K562 (cell line): Measurements from ENCODE around the gene ATP2A1. TPM values are rescaled to one million over a fixed set of nuclear protein-coding genes. Genes with fewer than 3 reads are reported as not detected.

Source experiments
- ATAC-seq: fragments of 200-7000 bp; cut with Tn5 transposase; 3 replicates; pipeline ENCODE4 v1.9.1; 2020; ENCODE audit warnings: moderate library complexity
- BruUV-seq: library from RNA; stranded (reverse); fragments of 400-500 nt; replicated peaks from 2 replicates; lab custom pipeline; 2021; lab: Mats Ljungman, UMichigan
- CTCF ChIA-PET: fragments of 300-600 bp; formaldehyde crosslinking; extraction: SDS; loops from one replicate; lab custom pipeline; 2021; ENCODE audit warnings: low intra/inter-chr PET ratio; lab: Yijun Ruan, JAX
- POLR2A ChIA-PET: fragments of 300-600, 350-650 bp; sonication (Branson Sonifier 250); formaldehyde crosslinking; extraction: SDS; loops from one replicate; lab custom pipeline; 2021; ENCODE audit warnings: antibody characterized with exemption, inconsistent platforms; lab: Yijun Ruan, JAX
- DNase-seq, 4 experiments: peaks; one replicate each; pipeline versions ENCODE4 v3.0.0 to v3.0.0-alpha.2; 2011 to 2018; ENCODE audit warnings: low spot score in 3 of 4, mixed read lengths in 3 of 4; ENCODE audit errors: extremely low read depth in 1 of 4
- FAIRE-seq: peaks from 2 replicates; lab custom pipeline; 2011; peaks lifted over from hg19 to GRCh38; lab: Jason Lieb, UNC
- H2AFZ ChIP-seq: 2 replicates; pipeline ENCODE4 v1.6.0; 2011; ENCODE audit warnings: low read depth, low read length, control low read depth, inconsistent platforms
- H3K27ac ChIP-seq: fragments of 200-600 bp; 3 replicates; pipeline ENCODE4 v1.8.0; 2011; ENCODE audit warnings: low read depth, mild to moderate bottlenecking, control low read depth, inconsistent platforms, low read length, moderate library complexity, mixed read lengths; ENCODE audit errors: extremely low read depth
- H3K27me3 ChIP-seq, 2 experiments: fragments of 300-600 bp in 1 of 2; 2 replicates in 1 of 2; 3 replicates in 1 of 2; pipeline versions ENCODE4 v1.6.0 to v1.8.0; 2011; ENCODE audit warnings: inconsistent platforms in 2 of 2, low read length in 2 of 2, mild to moderate bottlenecking in 1 of 2, mixed read lengths in 1 of 2, moderate library complexity in 1 of 2; ENCODE audit not compliant: control insufficient read depth in 2 of 2, insufficient read depth in 2 of 2
- H3K36me3 ChIP-seq: fragments of 300-600 bp; 3 replicates; pipeline ENCODE4 v1.8.0; 2011; ENCODE audit warnings: mild to moderate bottlenecking, low read length, inconsistent platforms; ENCODE audit not compliant: control insufficient read depth, insufficient read depth
- H3K4me1 ChIP-seq, 2 experiments: fragments of 200-600 bp in 1 of 2; replicated peaks in 1 of 2; 2 replicates in 1 of 2; 3 replicates in 1 of 2; pipeline versions ENCODE4 v1.5.1 to v1.8.0; 2011; ENCODE audit warnings: inconsistent platforms in 2 of 2, low read length in 2 of 2, mild to moderate bottlenecking in 1 of 2, mixed read lengths in 1 of 2, moderate library complexity in 1 of 2; ENCODE audit not compliant: control insufficient read depth in 2 of 2, insufficient read depth in 2 of 2
- H3K4me2 ChIP-seq: 2 replicates; pipeline ENCODE4 v1.6.1; 2011; ENCODE audit warnings: low read length, control low read depth, inconsistent platforms, mixed read lengths; ENCODE audit not compliant: insufficient read depth
- H3K4me3 ChIP-seq: fragments of 200-600 bp; sonication (generic), shearing (Covaris generic); 2 replicates; pipeline ENCODE4 v1.5.1; 2016; ENCODE audit warnings: control low read depth, inconsistent platforms
- H3K79me2 ChIP-seq: fragments of 200-600 bp; 3 replicates; pipeline ENCODE4 v1.8.0; 2011; ENCODE audit warnings: low read length, inconsistent platforms; ENCODE audit not compliant: control insufficient read depth, insufficient read depth
- H3K9ac ChIP-seq, 2 experiments: 2 replicates each; pipeline versions ENCODE4 v1.6.0 to v1.6.1; 2011; ENCODE audit warnings: low read depth in 2 of 2, low read length in 2 of 2, control low read depth in 1 of 2, inconsistent platforms in 1 of 2, mild to moderate bottlenecking in 1 of 2, mixed read lengths in 1 of 2; ENCODE audit not compliant: insufficient read depth in 1 of 2
- H3K9me1 ChIP-seq: one replicate; pipeline ENCODE4 v1.6.0; 2011; ENCODE audit warnings: inconsistent platforms, mild to moderate bottlenecking, low read length, moderate library complexity; ENCODE audit not compliant: control insufficient read depth, insufficient read depth
- H3K9me3 ChIP-seq: replicated peaks from 2 replicates; pipeline ENCODE4 v1.5.1; 2011; ENCODE audit warnings: low read depth, low read length, inconsistent platforms; ENCODE audit not compliant: control insufficient read depth, insufficient read depth
- H4K20me1 ChIP-seq: replicated peaks from 2 replicates; pipeline ENCODE4 v1.6.1; 2011; ENCODE audit warnings: low read length, inconsistent platforms, mixed read lengths; ENCODE audit not compliant: control insufficient read depth, insufficient read depth
- ATF3 ChIP-seq, 2 experiments: fragments of 450-650 bp in 1 of 2; sonication (generic) in 1 of 2; formaldehyde crosslinking in 1 of 2; IDR thresholded peaks in 1 of 2; conservative IDR thresholded peaks in 1 of 2; 2 replicates each; pipeline versions ENCODE4 v1.6.1 to v1.8.1; 2016 to 2023; ENCODE audit warnings: mild to moderate bottlenecking in 2 of 2, moderate library complexity in 2 of 2, inconsistent platforms in 1 of 2, missing genetic modification reagents in 1 of 2
- BRCA1 ChIP-seq, 2 experiments: fragments of 450-650 bp in 1 of 2; sonication (generic) in 1 of 2; formaldehyde crosslinking in 1 of 2; IDR thresholded peaks; 2 replicates each; pipeline versions ENCODE4 v1.5.0 to v1.6.1; 2017 to 2020; ENCODE audit warnings: mild to moderate bottlenecking in 1 of 2, missing genetic modification reagents in 1 of 2
- HEY1 ChIP-seq: fragments of 250-450 bp; sonication (Bioruptor Pico); IDR thresholded peaks from 2 replicates; pipeline ENCODE4 v1.5.0; 2020; ENCODE audit warnings: mild to moderate bottlenecking, moderate library complexity, borderline replicate concordance
- HMG20A ChIP-seq: fragments of 450-650 bp; formaldehyde crosslinking; conservative IDR thresholded peaks from 2 replicates; pipeline ENCODE4 v1.4.0; 2020; ENCODE audit warnings: mild to moderate bottlenecking, mixed read lengths
- IRF1 ChIP-seq: sonication (generic); formaldehyde crosslinking; IDR thresholded peaks from 2 replicates; pipeline ENCODE4 v1.8.0; 2022; ENCODE audit warnings: missing genetic modification reagents, mild to moderate bottlenecking, borderline replicate concordance
- NFE2 ChIP-seq: IDR thresholded peaks from 2 replicates; pipeline ENCODE4 v1.6.1; 2014; ENCODE audit warnings: antibody characterized with exemption, low read depth
- NKRF ChIP-seq: fragments of 450-650 bp; IDR thresholded peaks from 2 replicates; pipeline ENCODE4 v1.6.1; 2016; ENCODE audit warnings: borderline replicate concordance
- RAD21 ChIP-seq, 2 experiments: fragments of 250-450 bp in 1 of 2; fragments of 450-650 bp in 1 of 2; sonication (Bioruptor Pico) in 1 of 2; formaldehyde crosslinking in 1 of 2; IDR thresholded peaks in 1 of 2; conservative IDR thresholded peaks in 1 of 2; 2 replicates each; pipeline versions ENCODE4 v1.4.0 to v1.8.0; 2020 to 2022; ENCODE audit warnings: mild to moderate bottlenecking in 2 of 2, moderate library complexity in 1 of 2
- RB1 ChIP-seq: fragments of 450-650 bp; IDR thresholded peaks from 2 replicates; pipeline ENCODE4 v1.6.1; 2017; ENCODE audit warnings: low read depth, mild to moderate bottlenecking
- RBM25 ChIP-seq: fragments of 200-400 bp; formaldehyde crosslinking; IDR thresholded peaks from 2 replicates; pipeline ENCODE4 v1.6.1; 2018; ENCODE audit warnings: low read length, low read depth, moderate library complexity; ENCODE audit not compliant: severe bottlenecking
- RBM39 ChIP-seq: fragments of 200-400 bp; formaldehyde crosslinking; optimal IDR thresholded peaks from 2 replicates; pipeline ENCODE3; 2018; ENCODE audit warnings: low read depth, low read length
- SIN3B ChIP-seq: fragments of 450-650 bp; IDR thresholded peaks from 2 replicates; pipeline ENCODE4 v1.6.1; 2017; ENCODE audit warnings: low read depth, mild to moderate bottlenecking, moderate library complexity
- SIX5 ChIP-seq, 2 experiments: IDR thresholded peaks; 2 replicates each; pipeline ENCODE4 v1.6.1; 2011; ENCODE audit warnings: low read length in 2 of 2, borderline replicate concordance in 1 of 2, low read depth in 1 of 2, mild to moderate bottlenecking in 1 of 2, moderate library complexity in 1 of 2; ENCODE audit not compliant: insufficient read depth in 1 of 2
- STAG1 ChIP-seq: sonication (generic); formaldehyde crosslinking; IDR thresholded peaks from 2 replicates; pipeline ENCODE4 v1.5.0; 2020; ENCODE audit warnings: missing genetic modification reagents, borderline replicate concordance
- TBP ChIP-seq: optimal IDR thresholded peaks from 2 replicates; pipeline ENCODE3; 2011; ENCODE audit warnings: low read depth, low read length, improper control_type of control experiment
- TFAM ChIP-seq: fragments of 250-450 bp; sonication (Bioruptor Pico); conservative IDR thresholded peaks from 2 replicates; pipeline ENCODE4 v1.5.0; 2021; ENCODE audit warnings: mild to moderate bottlenecking, moderate library complexity
- ZBTB2 ChIP-seq: fragments of 450-650 bp; IDR thresholded peaks from 2 replicates; pipeline ENCODE4 v1.6.1; 2016; ENCODE audit warnings: antibody characterized with exemption
- WGBS: fragments of 100-300 bp; shearing (Covaris generic); methylation state at CpG from one replicate; pipeline ENCODE4 v1.1.6; 2016; ENCODE audit warnings: low coverage, mixed read lengths; ENCODE audit not compliant: insufficient coverage; ENCODE audit errors: missing lambda C conversion rate; 5-methylcytosine and 5-hydroxymethylcytosine counted together
- in situ Hi-C: fragments of 300-500 bp; cut with MboI; formaldehyde crosslinking; loops from 4 replicates; pipeline ENCODE4 v1.15.0; 2018; ENCODE audit warnings: inconsistent platforms, mixed read lengths
- intact Hi-C: fragments of 100-400 bp; cut with micrococcal nuclease; formaldehyde crosslinking; loops from 2 replicates; pipeline ENCODE4 v1.14.2; 2022
- polyA plus RNA-seq, 8 experiments: library from polyadenylated mRNA; depleted of rRNA in 4 of 8; stranded (reverse) in 5 of 8; unstranded in 3 of 8; fragments of >200 nt; fragmentation: Nextera tagmentation in 2 of 8; fragmentation: Illumina TruSeq in 1 of 8; extraction: Ambion mirVana in 2 of 8; extraction: Trizol in 1 of 8; gene quantifications; 2 replicates each; pipeline versions ENCODE4 v1.2.1 to v1.2.3, GENCODE V29; 2011 to 2014; ENCODE audit warnings: inconsistent platforms in 1 of 8, missing spikeins in 1 of 8
- total RNA-seq, 7 experiments: library from RNA; depleted of rRNA in 6 of 7; stranded (reverse); fragments of >200 nt in 6 of 7; fragmentation: Illumina TruSeq in 2 of 7; extraction: Trizol in 2 of 7; gene quantifications; 2 replicates each; pipeline versions ENCODE4 v1.2.1 to v1.2.3, GENCODE V29; 2011 to 2021; ENCODE audit warnings: low replicate concordance in 1 of 7

Gene ATP2A1
- total and polyA plus RNA-seq, 9 of the 15 experiments (the other 6 are each of a cell fraction or from before 2014, with no cell fraction given), result 0.25 to 2.6 (median 0.65) TPM

GRCh38 chr16:28893291-28893690, 15.0 kb downstream of the ATP2A1 start:
- CTCF ChIA-PET, result no interaction called here
- TF ChIP-seq TFAM (CRISPR knock-in tag) (no peak), HMG20A (CRISPR knock-in tag) (no peak), RAD21 (CRISPR knock-in tag; conservative IDR thresholded peaks at IDR 0.05 in 1 of 2, IDR thresholded peaks at IDR 0.05 in 1 of 2) (no peak), NKRF (no peak), TBP (no peak), RB1 (no peak), RBM25 (no peak), SIN3B (no peak), ATF3 (IDR thresholded peaks at IDR 0.05) (no peak), ATF3 (CRISPR knock-in tag; conservative IDR thresholded peaks at IDR 0.05) (no peak), STAG1 (no peak), BRCA1 (IDR thresholded peaks at IDR 0.05) (no peak), BRCA1 (CRISPR knock-in tag; IDR thresholded peaks at IDR 0.05) (no peak), IRF1 (CRISPR knock-in tag) (no peak), RBM39 (no peak), NFE2 (no peak), ZBTB2 (no peak), HEY1 (no peak), SIX5 (IDR thresholded peaks at IDR 0.05; ENCODE audit: borderline replicate concordance in 1 of 2, insufficient read depth in 1 of 2, low read depth in 1 of 2, low read length in 2 of 2) (no peak)

More at GRCh38 chr16:28893291-28893690, 15.0 kb downstream of the ATP2A1 start:
- no peak overlapping the region for H3K27ac ChIP-seq
- in situ Hi-C loops (no loop called here), intact Hi-C loops (no loop called here)
- ATAC-seq (no peak), FAIRE-seq (no peak), DNase-seq (no peak)
- H3K9me1 ChIP-seq, result no peaks in the 10 kb centered on the region
- H4K20me1 ChIP-seq, result no peaks in the 10 kb centered on the region
- H3K79me2 ChIP-seq, result no peaks in the 10 kb centered on the region
- no peak overlapping the region for H3K4me2 ChIP-seq
- no TSS peak for BruUV-seq
- 55% methylated on average over 3 of the region's 4 CpGs for WGBS
- no peaks in the 10 kb centered on the region for H3K27me3 ChIP-seq
- H3K36me3 ChIP-seq, result no peaks in the 10 kb centered on the region; the same call in 2 of the 3 replicates
- no peaks in the 10 kb centered on the region for H3K9me3 ChIP-seq
- H2AFZ ChIP-seq, result no peak overlapping the region
- POLR2A ChIA-PET, result interaction anchor here (0.6 to 1.8 kb wide), 6 partner anchors 9 to 43 kb away, joined by 3 to 5 read pairs (median 3); partner anchors contain the start of gene SH2B1
- peaks cover 0 to 2% of the 10 kb centered on the region in 2 experiments; a peak in 2 of 5 replicates for H3K4me1 ChIP-seq
- H3K4me3 ChIP-seq, result no peak overlapping the region
- no peak overlapping the region for H3K9ac ChIP-seq
